Stimulated activated CD4-positive, alpha-beta T cell treated with anti-CD3 and anti-CD28 coated beads, TNF-alpha, amount 100 ng/mL, for 1 hour (primary cell): Measurements from ENCODE around the gene SRRM5.
"Not testable (repeated sequence)": the region's sequence is repeated elsewhere in the genome, so short reads cannot be mapped to it uniquely, and the experiment has no call there.

ENCODE experiments used
- DNase-seq, 3 donors: peaks; one replicate each; pipeline ENCODE4 v3.0.0-alpha.2; 2020; ENCODE audit warnings: low read depth in 3 of 3, low spot score in 1 of 3

SRRM5 gene

DNA sequence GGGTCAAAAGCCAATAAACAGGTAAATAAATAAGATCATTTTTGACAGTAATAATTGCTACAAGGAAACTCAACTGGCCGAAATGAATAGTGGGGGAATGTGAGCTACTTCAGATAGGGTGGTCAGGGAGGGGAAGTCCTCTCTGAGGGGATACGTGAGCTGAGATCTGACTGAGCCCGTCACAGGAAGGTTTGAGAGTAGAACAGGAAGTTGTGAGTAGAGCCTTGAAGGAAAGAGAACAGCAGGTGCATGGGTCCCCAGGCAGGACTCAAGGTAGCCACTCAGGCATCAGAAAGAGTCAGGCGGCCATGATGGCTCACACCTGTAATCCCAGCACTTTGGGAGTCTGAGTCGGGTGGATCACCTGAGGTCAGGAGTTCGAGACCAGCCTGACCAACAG lies 22.2 kb upstream of the SRRM5 start:
- no peak for DNase-seq

DNA sequence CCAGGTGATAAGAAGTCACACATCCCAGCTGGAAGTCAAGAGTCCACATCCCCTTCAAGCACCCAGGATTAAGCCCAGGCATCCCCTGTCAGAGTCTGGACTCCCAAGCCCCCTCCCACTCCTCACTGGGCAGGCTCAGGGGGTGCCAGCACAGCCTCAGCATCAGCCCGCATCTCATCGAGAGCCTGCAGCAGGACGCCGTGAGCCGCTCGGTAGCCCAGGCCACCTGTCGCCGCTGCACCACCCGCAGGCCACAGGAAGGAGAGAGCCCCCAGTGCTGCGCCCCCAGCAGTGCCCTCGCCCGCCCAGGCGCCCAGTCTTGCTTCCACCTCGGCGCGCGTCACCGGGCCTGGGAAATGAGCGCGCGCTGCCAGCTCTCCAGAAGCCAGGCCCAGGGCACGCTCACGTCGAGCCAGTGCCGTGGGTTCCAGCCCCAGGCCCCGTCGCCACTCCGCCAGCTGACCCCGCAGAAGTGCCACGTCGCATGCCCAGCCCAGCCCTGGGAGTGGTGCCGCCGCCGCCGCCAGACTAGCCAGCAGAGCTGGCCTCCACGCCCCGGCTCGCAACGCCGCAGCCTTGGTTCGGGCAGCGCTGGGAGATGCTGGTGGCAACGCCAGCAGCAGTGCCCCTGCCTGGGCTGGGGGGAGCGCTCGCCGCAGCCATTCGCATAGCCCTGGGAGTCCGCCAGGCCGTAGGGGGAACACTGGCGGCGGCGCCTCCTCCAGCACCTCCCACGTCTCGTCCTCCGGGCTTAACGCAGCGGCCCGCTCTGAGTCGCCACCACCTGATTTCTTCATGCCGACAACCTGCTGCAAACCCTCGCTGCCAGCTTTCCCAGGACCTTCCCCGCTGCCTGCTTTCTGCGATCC lies 19.8 kb upstream of the SRRM5 start:
- no peak for DNase-seq

DNA sequence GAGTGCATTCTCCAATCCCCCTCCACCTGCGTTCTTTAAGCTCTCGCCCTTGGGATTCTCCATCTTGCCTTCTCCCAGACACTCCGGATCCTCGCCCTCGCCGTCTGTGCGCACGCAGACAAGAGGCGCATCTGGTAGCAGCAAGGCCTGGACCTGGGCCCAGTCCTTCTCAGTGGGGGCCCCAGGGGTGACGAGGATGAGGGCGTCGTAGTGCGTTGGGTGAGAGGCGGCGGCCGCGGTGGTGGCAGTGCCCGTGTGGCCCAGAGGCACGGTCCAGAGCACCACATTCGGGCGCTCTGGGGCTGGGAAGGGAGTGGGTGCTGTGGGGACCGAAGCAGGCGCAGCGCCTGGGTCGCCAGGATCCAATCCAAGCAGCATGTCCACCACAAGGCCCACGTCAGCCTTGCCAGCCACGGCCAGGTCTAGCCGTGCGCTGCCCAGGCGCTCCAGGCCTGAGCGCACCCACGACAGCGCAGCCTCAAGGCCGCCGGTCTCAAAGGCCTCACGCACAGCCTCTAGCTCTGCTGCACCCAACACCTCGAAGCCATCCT lies 19.0 kb upstream of the SRRM5 start:
- no peak for DNase-seq

DNA sequence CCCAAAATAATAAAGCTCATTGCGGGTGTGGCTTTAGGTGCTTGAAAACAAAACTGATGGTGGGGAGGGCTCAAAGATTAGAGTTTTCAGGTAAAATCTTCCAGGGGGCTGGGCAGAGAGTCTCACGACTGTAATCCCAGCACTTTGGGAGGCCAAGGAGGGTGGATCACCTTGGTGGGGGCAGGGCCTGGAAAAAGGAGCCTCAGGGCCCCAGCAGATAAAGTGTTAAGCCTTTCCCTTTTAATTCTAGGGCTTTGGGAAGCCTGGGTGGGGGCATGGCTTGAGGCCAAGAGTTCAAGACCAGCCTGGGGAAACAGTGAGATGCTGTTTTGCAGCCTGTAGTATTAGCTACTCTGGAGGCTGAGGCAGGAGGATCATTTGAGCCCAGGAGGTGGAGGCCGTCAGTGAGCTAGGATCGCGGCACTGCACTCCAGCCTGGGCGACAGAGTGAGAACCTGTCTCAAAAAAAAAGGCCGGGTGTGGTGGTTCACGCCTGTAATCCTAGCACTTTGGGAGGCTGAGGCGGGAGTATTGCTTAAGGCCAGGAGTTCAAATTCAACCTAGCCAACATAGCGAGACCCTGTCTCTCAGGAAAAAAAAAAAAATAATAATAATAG lies 17.7 kb upstream of the SRRM5 start:
- DNase-seq, result no peak

DNA sequence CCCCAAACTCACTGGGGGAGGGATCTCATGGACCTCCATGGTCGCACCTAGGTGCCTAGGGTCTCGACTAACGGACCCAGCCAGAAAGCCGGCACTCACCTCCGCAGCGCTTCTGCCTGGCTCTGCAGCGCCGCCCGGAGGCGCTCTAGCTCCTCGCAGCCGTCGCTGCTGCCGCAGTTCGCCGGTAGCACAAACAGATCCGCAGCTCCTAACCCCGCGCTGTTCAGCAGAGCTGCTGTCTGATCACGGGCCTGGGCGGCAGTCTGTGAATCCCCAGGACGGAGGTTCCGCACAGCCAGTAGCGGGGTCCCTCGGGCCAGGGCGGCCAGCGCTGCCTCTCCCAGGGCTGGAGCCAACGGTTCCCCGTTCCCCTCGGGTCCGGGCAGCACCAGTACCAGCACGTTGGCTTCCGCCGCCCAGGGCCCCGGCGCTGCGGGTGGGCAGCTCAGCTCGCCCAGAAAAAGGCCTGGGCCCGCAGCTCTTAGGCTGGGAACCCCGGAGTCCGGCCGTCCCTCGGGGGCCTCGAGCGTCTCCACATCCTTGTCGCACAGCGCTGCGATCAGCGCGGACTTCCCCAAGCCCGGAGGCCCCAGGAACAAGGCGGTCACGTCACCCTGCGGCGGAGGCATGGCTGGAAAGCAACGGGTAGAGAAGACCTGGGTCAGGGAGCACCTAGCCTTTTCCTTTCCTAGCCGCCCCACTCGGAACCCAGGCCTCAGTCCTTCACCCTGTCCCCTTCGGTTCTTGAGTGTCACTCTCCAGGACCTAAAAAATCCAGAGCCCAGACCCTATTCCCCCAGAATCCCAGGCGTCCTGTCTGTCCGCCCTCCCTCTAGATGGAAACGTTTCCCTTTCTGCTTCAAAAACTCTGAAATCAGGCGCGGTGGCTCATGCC lies 16.9 kb upstream of the SRRM5 start:
- DNase-seq, result peak; percentile 32 to 59 (median 52)

DNA sequence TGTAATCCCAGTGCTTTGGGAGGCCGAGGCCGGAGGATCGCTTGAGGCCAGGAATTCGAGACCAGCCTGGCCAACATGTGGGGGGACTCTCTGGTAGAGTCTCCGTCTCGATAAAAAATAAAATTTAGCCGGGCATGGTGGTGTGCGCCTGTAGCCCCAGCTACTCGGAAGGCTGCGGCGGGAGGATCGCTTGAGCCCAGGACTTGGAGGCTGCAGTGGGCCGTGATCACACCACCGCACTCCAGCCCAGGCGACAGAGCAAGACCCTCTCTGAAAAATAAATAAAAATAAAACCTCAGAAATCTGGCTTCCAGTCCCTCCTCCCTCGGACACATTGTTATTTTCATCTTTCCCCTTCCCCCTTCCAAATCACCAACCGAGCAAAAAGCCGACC lies 16.3 kb upstream of the SRRM5 start:
- DNase-seq, result peak in 1 of 3 donors; percentile 4

DNA sequence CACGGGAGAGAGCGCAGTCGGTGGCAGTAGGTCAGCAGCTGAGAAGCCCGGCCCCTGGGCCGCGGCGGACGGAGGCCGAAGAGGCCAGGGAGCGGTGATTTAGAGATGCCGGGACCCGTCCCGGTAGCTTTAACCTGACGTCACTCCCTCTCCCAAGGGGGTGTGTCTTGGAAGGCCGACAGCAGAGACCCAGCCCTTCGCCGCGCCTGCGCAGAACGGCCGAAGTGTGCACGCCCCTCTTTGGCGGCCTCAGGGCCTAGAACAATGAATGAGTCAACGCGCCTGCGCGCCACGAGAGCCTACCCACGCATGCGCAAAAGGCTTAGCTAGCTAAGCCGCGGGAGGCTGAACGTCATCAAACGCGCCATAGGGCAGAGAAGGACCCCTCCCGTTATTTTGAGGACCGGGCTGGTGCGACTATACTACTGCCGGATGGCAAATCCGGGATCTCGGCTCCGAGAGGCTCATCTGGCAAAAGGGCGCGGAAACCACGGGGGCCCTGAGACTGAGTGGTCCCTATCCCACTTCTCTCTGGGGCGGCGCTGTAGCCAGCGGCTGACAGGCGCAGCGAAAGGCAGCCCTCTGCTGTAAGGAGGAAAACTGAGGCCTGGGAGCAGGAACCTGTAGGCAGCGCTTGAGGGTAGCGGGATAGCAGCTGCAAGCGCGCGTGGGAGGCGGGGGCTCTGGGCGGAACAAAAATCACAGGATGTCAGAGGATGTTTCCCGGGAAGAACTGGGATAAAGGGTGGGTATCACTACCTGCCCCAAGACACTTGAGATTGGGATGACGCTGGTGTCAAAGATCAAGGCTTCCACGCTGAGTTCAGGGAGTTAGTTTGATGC lies 15.7 kb upstream of the SRRM5 start, which contains the start of the genes IRGQ and ZNF576:
IRGQ (minus strand) TSS at position 136 of the 843 bp plus-strand sequence. CDS start 796 bp downstream, outside the sequence.
ZNF576 (plus strand) TSS at position 597 of the 843 bp plus-strand sequence. CDS start 514 bp downstream, outside the sequence.
- peak; percentile 99 to 100 (median 100) for DNase-seq

DNA sequence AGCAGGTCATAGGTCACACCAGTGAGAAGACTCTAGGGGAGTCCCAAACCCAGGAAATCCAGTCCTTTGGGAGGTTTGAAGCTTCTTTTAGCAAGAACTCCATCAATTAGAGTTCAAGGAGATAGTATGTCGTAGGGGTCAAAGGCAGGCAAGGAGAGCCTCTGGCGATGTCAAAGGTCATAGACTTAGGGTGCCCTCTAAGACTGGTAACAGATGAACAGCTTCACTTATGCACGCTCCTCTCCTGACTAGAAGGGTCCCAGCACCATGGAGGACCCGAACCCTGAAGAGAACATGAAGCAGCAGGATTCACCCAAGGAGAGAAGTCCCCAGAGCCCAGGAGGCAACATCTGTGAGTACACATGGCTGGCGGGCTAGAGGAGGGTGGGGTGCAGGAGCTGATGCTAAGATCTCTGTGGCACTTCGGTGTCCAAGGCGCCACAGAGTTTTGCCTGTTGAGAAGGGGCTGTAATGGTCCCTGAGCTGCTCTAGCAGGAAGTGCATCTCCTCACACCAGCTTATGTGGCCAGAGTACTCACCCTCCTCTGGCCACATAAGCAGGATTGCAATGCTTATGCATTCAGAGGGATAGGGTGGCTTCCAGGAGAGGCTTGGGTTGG lies 14.9 kb upstream of the SRRM5 start:
- DNase-seq, result no peak

DNA sequence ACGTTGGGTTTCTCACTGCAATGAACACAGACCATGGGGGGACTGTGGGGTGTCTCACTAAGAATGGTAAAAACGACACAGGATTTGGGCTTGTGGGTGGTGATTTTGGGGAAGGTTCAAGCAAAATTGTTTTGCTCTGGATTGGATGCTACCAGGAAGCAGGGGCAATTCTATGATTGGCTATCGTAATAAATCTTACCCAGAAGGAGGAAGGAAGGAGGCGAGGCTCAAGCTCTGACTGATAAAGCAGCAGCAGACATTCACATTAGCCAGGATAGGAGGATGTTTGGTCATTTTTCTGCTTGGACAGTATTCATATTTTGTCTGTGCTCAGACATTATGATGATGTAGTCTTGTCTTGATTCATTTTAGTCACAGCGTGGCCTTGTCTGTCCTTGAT lies 14.0 kb upstream of the SRRM5 start:
- no peak for DNase-seq

DNA sequence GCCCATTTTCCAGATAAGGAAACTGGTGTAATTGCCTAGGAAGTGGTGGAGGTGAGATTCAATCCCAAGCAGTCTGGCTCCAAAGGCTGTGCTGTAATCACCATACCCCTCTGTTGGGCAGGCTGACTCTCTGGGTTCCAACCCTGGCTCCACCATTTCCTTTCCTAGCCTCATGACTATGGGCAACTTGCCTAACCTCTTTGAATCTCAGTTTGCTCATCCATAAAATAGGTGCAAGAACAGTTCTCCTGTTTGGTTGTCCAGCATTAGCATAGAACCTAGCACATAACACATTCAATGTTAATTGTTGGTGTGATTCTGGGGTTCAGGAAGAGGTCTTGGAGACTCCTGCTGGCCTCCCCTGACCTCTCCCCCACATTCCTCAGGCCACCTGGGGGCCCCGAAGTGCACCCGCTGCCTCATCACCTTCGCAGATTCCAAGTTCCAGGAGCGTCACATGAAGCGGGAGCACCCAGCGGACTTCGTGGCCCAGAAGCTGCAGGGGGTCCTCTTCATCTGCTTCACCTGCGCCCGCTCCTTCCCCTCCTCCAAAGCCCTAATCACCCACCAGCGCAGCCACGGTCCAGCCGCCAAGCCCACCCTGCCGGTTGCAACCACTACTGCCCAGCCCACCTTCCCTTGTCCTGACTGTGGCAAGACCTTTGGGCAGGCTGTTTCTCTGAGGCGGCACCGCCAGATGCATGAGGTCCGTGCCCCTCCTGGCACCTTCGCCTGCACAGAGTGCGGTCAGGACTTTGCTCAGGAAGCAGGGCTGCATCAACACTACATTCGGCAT lies 13.2 kb upstream of the SRRM5 start:
- DNase-seq, result no peak

DNA sequence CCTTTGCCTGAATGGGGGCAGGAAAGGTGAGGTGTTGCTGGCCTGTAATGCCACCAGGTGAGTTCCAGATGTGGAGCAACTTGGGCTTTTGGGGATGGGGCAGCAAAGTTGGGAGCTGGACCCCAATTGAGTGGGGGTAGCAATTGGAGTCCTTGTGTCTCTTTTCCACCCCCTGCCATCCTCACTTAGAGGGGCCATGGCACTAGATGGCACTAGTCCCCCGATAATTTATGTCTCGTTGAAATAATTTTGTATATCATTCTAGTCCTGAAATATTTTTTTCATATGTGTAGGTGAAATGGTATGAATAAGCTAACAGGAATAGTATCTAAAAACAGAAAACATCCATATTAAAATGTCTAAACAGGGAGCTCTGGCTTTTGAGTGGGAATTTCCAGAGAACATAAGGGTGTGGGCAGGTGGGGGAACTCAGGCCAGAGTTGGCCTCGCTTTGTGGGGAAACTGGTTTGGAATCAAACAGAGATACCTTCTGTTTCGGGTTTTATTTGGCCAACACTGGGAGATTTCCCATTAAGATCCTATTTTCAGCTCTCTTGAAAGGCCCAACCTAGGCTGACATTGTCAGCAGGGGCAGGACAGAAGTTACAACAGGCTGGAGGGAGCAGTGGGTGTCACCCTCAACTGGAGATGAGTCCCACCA lies 12.1 kb upstream of the SRRM5 start:
- no peak for DNase-seq

DNA sequence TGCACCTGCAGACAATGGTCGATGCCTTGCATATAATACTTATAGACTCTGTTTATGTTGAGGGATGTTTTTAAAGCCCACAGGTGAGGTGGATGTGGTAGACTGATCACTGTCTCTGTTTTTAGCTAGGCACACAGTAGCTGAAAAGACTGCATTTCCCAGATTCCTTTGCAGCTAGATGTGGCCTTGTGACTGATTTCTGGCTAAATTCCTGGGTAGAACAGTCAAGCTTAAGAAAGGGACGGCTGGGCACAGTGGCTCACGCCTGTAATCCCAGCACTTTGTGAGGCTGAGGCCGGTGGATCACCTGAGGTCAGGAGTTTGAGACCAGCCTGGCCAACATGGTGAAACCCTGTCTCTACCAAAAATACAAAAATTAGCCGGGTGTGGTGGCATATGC lies 11.6 kb upstream of the SRRM5 start:
- not testable (repeated sequence) for DNase-seq

DNA sequence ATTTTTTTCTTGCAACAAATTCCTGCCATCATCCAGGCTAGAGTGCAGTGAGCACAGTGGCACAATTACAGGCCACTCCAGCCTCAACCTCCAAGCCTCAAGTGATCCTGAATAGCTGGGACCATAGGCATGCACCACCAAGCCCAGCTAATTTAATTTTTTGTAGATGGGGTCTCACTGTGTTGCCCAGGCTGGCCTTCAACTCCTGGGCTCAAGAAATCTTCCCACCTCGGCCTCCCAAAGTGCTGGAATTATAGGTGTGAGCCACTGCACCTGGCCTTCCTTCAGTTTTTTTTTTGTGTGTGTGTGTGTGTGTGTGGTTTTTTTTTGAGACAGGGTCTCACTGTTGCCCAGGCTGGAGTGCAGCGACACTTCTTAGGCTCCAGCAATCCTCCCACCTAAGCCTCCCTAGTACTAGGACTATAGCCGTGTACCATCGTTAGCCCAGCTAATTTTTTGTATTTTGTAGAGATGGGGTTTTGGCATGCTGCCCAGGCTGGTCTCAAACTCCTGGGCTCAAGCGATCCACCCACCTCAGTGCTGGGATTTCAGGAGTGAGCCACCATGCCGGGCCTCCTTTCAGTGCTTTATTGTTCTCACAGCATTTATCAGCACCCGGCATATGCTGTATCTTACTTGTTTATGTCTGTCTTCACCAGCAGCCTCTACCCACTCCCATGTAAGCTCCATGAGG lies 5.9 kb upstream of the SRRM5 start:
- no peak for DNase-seq

DNA sequence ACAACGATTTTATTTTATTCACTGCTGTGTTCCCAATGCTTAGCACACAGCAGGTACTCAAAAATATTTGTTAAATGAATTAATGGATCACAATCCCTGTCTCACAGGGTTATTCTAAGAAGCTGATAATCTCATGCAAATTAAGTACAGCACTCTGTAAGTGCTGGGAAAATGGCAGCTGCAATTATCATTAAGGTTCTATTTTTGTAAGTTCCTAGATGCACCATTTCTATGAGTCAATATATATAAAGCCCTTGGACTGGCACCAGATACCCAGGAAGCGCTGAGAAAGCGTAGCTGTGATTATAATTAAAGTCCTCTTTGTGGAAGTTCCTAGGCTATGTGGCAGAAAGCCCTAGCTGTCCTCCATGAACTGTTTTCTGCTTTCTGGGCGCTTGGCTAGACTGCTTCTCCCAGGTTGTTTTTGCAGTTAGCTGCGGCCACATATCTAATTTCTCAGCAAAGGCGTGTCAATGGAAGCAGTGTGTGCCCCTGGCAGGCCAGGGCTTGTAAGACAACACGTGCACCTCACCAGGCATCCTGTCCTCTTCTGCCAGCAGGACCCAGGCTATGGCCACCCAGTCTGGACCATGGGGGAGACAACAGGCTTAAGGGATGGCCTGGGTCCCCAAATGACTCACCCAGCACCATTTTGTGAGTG lies 5.2 kb upstream of the SRRM5 start:
- no peak for DNase-seq

DNA sequence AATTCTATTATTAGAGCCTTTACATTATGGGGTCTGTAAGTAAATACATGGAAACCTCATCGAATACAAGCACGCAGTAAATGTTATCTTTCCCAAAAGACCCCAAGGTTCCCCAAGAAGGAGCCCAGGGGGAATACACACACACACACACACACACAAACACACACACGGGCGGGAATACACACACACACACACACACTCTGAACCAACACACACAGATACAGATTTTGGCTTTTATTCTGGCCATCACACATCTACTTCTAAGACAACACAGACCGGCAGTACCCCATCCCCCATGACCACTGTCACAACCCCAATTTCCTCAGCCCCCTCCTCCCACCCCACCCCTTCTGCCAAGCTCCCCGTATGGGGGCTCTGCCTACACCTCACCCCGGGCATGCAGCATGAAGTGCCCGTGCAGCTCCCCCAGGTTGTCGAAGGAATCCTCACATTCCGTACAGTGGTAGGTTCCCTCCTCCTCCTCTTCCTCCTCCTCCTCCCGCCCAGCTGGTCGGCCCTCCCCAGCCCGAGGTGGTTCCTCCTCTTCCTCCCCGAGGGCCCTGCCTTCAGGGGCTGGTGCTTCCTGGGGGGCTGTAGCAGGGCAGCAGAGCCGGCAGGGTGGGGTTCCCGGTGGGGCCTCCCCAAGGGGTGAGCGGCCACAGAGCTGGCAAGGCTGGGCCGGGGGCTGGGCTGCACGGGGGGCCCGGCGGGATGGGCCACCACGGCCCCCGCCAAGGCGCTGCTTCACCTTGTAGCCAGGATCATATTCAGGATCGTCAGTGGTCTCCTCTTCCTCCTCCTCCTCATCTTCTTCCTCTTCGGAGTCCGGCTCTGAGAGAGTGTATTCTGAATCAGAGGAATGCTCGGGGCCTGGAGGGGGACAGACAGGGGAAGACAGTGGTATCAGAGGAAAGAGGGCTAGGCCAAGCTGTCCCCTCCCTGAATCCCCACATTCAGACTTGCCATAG lies 4.4 kb upstream of the SRRM5 start:
- no peak for DNase-seq

DNA sequence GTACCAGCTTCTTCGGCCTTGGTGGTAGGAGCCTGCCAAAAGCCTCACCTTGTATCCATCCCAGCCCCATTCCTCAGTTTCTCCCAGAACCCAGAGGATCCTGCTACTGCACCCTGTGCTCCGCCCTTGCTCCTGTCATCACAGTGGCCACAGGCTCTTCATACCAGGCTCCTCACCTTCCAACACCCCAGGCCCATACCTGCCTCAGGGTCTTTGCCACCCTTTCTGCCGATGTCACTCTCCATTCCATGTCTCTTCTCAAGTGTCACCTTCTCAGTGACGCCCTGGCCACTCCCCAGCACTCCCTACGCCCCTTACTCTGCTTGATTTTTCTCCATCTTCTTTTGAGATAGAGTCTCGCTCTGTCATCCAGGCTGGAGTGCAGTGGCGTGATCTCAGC lies 2.0 kb upstream of the SRRM5 start:
- no peak for DNase-seq
